Measurements from ENCODE around the gene MARCHF2.
A peak's percentile ranks its signal among the peaks of the same experiment; 100 is the strongest.
"Not testable (repeated sequence)": the region's sequence is repeated elsewhere in the genome, so short reads cannot be mapped to it uniquely, and the experiment has no call there.

The MARCHF2 gene

DNA sequence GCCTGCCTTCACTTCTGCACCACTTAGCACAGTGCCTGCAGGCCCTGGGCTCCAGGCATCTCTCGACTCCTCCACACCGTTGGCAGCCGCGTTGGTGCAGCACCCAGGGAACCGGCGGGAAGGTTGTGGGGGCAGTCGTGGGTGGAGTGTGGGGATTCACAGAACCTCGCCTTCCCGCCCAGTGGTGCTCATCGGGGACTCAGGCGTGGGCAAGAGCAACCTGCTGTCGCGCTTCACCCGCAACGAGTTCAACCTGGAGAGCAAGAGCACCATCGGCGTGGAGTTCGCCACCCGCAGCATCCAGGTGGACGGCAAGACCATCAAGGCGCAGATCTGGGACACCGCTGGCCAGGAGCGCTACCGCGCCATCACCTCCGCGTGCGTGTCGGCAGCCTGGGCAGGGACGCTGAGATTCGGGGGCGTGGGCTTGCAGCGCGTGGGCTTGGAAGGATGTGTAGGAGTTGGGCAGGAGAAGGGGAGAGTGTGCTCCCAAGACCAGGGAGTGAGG, 13.4 kb upstream of the MARCHF2 start:
- Histone ChIP-seq H3K36me3 (ENCODE audit: insufficient read depth, low read depth, low read length) (peaks cover 18% of the 10 kb centered on the region), H3K4me1 (ENCODE audit: insufficient read depth, low read length) (no peaks in the 10 kb centered on the region; the same call in 1 of the 2 replicates), H3K4me3 (ENCODE audit: low read length) (no peak overlapping the region), H3K9me3 (ENCODE audit: insufficient read depth, low read depth, low read length) (no peaks in the 10 kb centered on the region), H3K9ac (ENCODE audit: low read depth, low read length) (no peak overlapping the region), H3K27ac (ENCODE audit: low read length) (no peak overlapping the region), H3K27me3 (ENCODE audit: insufficient read depth, low read length) (no peaks in the 10 kb centered on the region)

DNA sequence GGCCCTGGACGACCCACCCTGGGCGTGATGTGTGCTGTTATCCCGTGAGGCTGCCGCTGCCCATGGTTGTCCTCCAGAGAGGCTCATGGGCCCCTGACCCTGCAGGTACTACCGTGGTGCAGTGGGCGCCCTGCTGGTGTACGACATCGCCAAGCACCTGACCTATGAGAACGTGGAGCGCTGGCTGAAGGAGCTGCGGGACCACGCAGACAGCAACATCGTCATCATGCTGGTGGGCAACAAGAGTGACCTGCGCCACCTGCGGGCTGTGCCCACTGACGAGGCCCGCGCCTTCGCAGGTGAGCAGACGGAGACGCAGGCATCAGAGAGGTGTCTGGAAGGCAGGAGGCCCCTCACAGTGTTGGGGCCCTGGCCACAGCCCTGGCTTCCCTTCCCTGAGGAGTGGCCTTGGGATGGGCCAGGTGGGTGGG, 11.1 kb upstream of the MARCHF2 start:
- Histone ChIP-seq H3K9ac (ENCODE audit: low read depth, low read length) (no peak overlapping the region), H3K9me3 (ENCODE audit: insufficient read depth, low read depth, low read length) (no peaks in the 10 kb centered on the region), H3K4me1 (ENCODE audit: insufficient read depth, low read length) (no peaks in the 10 kb centered on the region; the same call in 1 of the 2 replicates), H3K4me3 (ENCODE audit: low read length) (no peak overlapping the region), H3K27ac (ENCODE audit: low read length) (no peak overlapping the region), H3K27me3 (ENCODE audit: insufficient read depth, low read length) (no peaks in the 10 kb centered on the region), H3K36me3 (ENCODE audit: insufficient read depth, low read depth, low read length) (peaks cover 23% of the 10 kb centered on the region)

DNA sequence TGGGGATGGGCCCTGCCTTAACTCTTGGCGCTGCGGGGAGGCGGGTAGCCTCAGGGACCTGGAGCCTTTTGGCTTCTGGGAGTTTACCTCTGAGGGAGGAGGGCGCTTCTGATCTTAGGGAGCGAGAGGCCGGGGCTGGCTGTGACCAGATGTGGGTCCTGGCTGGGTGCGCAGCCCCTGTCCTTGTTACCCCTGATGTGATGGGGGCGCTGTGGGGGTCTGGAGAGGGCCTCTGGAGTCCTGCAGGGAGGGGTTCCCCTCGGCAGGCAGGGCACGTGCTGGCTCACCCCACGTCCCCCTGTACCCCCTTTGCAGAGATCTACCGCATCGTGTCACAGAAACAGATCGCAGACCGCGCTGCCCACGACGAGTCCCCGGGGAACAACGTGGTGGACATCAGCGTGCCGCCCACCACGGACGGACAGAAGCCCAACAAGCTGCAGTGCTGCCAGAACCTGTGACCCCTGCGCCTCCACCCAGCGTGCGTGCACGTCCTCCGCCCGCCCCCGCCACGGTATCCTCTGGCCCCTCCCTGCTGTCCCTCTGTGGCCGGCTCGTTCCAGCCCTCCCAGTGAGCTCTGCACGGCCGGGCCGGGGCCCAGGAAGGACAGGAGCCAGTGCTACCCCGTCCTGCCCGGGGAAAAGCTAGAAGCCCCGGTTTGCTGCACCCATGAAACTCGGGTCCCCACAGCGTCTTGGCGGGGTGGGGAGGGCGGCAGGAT, 9.8 kb upstream of the MARCHF2 start:
- H3K9ac ChIP-seq (ENCODE audit: low read depth, low read length): no peak overlapping the region
- no peaks in the 10 kb centered on the region for H3K27me3 ChIP-seq (ENCODE audit: insufficient read depth, low read length)
- H3K4me1 ChIP-seq (ENCODE audit: insufficient read depth, low read length): no peaks in the 10 kb centered on the region; the same call in 1 of the 2 replicates
- peaks cover 23% of the 10 kb centered on the region for H3K36me3 ChIP-seq (ENCODE audit: insufficient read depth, low read depth, low read length)
- H3K9me3 ChIP-seq (ENCODE audit: insufficient read depth, low read depth, low read length): no peaks in the 10 kb centered on the region
- H3K4me3 ChIP-seq (ENCODE audit: low read length): no peak overlapping the region
- no peak overlapping the region for H3K27ac ChIP-seq (ENCODE audit: low read length)

- no peaks in the 10 kb centered on the region for H3K9me3 ChIP-seq (ENCODE audit: insufficient read depth, low read depth, low read length)
- no peaks in the 10 kb centered on the region for H3K27me3 ChIP-seq (ENCODE audit: insufficient read depth, low read length)
- no peak overlapping the region for H3K27ac ChIP-seq (ENCODE audit: low read length)
- H3K9ac ChIP-seq (ENCODE audit: low read depth, low read length): no peak overlapping the region
- peaks cover 23% of the 10 kb centered on the region for H3K36me3 ChIP-seq (ENCODE audit: insufficient read depth, low read depth, low read length)
- H3K4me1 ChIP-seq (ENCODE audit: insufficient read depth, low read length): no peaks in the 10 kb centered on the region
- H3K4me3 ChIP-seq (ENCODE audit: low read length): no peak overlapping the region
Observed at GRCh38 chr19:8403820-8404109, 9.3 kb upstream of the MARCHF2 start.

DNA sequence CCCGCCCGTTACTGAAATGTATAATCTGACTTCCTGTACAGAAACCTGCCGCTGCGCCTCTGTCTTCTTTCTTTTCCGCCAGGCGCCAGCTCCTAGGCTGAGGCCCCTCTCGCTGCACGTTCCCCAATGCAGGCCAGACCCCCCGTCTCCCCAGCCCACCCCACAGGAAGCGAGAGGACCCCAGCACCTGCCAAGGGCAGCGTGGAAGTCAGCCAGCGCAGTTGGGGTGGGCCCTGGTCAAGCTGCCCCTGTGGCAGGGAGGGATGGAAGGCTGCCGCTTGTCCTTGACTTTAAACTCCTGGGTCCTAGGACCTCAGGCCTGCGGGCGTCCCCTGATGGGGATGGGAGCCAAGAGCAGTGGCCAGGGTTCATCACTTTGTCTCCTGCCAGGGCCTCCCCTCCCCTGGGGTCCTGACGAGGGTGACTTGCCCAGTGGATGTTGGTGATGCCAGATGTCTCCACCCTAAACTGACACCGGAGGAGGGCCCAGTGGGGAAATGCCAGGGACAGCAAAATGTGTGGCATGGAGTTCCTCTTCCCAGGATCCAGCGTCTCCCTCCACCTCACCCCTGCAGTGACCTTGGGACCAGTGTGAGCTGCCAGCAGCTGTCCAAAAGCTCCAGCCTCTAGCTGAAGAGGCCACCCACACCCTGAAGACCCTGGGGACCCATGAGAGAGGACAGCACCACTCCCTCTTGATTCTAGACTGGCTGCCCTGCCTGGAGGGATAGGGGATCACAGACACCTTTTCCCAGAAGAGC, 8.5 kb upstream of the MARCHF2 start:
- Histone ChIP-seq H3K36me3 (ENCODE audit: insufficient read depth, low read depth, low read length) (peaks cover 23% of the 10 kb centered on the region), H3K4me1 (ENCODE audit: insufficient read depth, low read length) (no peaks in the 10 kb centered on the region), H3K27me3 (ENCODE audit: insufficient read depth, low read length) (no peaks in the 10 kb centered on the region), H3K4me3 (ENCODE audit: low read length) (no peak overlapping the region), H3K9me3 (ENCODE audit: insufficient read depth, low read depth, low read length) (no peaks in the 10 kb centered on the region), H3K27ac (ENCODE audit: low read length) (no peak overlapping the region), H3K9ac (ENCODE audit: low read depth, low read length) (no peak overlapping the region)

DNA sequence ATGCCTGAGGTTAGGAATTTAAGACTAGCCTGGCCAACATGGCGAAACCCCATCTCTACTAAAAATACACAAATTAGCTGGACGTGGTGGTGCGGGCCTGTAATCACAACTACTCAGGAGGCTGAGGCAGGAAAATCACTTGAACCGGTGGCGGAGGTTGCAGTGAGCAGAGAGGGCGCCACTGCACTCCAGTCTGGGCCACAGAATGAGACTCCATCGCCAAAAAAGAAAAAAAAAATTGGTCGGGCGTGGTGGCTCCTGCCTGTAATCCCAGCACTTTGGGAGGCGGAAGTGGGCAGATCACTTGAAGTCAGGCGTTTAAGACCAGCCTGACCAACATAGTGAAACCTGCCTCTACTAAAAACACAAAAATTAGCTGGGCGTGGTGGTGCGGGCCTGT, 2.4 kb upstream of the MARCHF2 start:
- H3K27ac ChIP-seq (ENCODE audit: low read length); H3K4me3 ChIP-seq (ENCODE audit: low read length); H3K9ac ChIP-seq (ENCODE audit: low read depth, low read length); H3K36me3 ChIP-seq (ENCODE audit: insufficient read depth, low read depth, low read length); H3K4me1 ChIP-seq (ENCODE audit: insufficient read depth, low read length); H3K27me3 ChIP-seq (ENCODE audit: insufficient read depth, low read length); H3K9me3 ChIP-seq (ENCODE audit: insufficient read depth, low read depth, low read length): not testable (repeated sequence)

GRCh38 chr19:8413629-8413995, 507 bp downstream of the MARCHF2 start:
- Histone ChIP-seq H3K4me1 (ENCODE audit: insufficient read depth, low read length) (peaks cover 4% of the 10 kb centered on the region; the same call in 1 of the 2 replicates), H3K9me3 (ENCODE audit: insufficient read depth, low read depth, low read length) (no peaks in the 10 kb centered on the region), H3K27ac (ENCODE audit: low read length) (no peak overlapping the region), H3K36me3 (ENCODE audit: insufficient read depth, low read depth, low read length) (no peaks in the 10 kb centered on the region), H3K9ac (ENCODE audit: low read depth, low read length) (peak overlapping the region; percentile 69; the same call in 1 of the 2 replicates), H3K4me3 (ENCODE audit: low read length) (peak overlapping the region; percentile 81), H3K27me3 (ENCODE audit: insufficient read depth, low read length) (peaks cover 6% of the 10 kb centered on the region; the same call in 1 of the 2 replicates)

- Histone ChIP-seq H3K4me1 (ENCODE audit: insufficient read depth, low read length) (peaks cover 4% of the 10 kb centered on the region; the same call in 1 of the 2 replicates), H3K36me3 (ENCODE audit: insufficient read depth, low read depth, low read length) (no peaks in the 10 kb centered on the region), H3K4me3 (ENCODE audit: low read length) (no peak overlapping the region), H3K9me3 (ENCODE audit: insufficient read depth, low read depth, low read length) (no peaks in the 10 kb centered on the region), H3K9ac (ENCODE audit: low read depth, low read length) (no peak overlapping the region), H3K27ac (ENCODE audit: low read length) (no peak overlapping the region), H3K27me3 (ENCODE audit: insufficient read depth, low read length) (peaks cover 6% of the 10 kb centered on the region; the same call in 1 of the 2 replicates)
Observed at GRCh38 chr19:8416796-8417195, 3.7 kb downstream of the MARCHF2 start.

DNA sequence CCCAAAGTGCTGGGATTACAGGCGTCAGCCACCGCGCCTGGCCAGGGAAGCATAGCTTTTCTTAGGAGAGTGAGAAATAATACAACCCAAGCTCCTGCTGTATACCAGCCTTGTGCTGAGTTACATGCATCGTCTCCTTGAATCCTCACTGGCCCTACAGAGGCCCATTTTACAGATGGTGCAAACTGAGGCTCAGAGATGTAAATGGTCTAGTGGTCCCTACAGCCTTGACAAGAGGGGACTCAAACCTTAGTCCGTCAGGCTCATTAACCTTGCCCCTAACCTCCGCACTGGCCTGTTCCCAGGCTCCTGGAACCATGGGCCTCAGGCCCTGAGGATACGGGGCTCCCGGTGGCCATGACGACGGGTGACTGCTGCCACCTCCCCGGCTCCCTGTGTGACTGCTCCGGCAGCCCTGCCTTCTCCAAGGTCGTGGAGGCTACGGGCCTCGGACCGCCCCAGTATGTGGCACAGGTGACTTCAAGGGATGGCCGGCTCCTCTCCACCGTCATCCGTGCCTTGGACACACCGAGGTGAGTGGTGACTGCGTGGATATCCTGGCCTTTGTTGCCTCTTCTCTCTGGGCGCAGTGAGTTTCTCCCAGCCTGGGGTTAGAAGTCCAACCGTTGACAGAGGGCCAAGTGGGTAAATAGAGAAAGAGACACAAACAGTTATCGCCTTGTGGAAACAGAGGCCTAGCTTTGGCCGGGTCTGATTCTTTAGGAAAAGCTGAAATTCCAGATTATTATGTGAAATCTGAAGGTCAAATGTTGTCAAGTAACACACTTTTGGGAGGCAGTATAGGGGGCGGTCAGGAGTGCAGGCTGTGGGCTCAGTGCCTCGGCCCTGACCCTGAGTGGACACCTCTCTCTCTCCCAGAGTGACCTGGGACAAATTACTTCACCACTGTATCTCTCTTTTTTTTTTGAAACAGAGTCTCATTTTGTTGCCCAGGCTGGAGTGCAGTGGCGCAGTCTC, 8.7 kb downstream of the MARCHF2 start:
- Histone ChIP-seq H3K4me3 (ENCODE audit: low read length) (no peak overlapping the region), H3K4me1 (ENCODE audit: insufficient read depth, low read length) (no peaks in the 10 kb centered on the region), H3K9me3 (ENCODE audit: insufficient read depth, low read depth, low read length) (no peaks in the 10 kb centered on the region), H3K27me3 (ENCODE audit: insufficient read depth, low read length) (no peaks in the 10 kb centered on the region), H3K36me3 (ENCODE audit: insufficient read depth, low read depth, low read length) (no peaks in the 10 kb centered on the region), H3K27ac (ENCODE audit: low read length) (no peak overlapping the region), H3K9ac (ENCODE audit: low read depth, low read length) (no peak overlapping the region)

DNA sequence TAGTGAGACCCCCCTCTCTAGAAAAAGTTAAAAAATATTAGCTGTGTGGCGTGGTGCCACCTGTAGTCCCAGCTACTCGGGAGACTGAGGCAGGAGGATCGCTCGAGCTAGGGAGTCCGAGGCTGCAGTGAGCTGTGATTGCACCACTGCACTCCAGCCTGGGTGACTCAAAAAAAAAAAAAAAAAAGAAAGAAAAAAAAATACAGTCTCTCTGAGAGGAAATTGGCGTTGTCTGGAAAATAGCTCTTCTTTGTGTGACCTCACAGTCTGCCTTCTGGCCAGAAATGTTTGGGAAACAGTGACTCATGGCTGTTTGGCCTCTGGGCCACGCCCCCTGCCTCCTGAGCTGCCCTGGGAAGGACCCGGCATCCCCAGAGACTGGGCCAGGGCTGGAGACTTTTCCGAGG, 10.7 kb downstream of the MARCHF2 start:
- Histone ChIP-seq H3K27ac (ENCODE audit: low read length) (no peak overlapping the region), H3K27me3 (ENCODE audit: insufficient read depth, low read length) (no peaks in the 10 kb centered on the region), H3K9ac (ENCODE audit: low read depth, low read length) (no peak overlapping the region), H3K36me3 (ENCODE audit: insufficient read depth, low read depth, low read length) (no peaks in the 10 kb centered on the region), H3K9me3 (ENCODE audit: insufficient read depth, low read depth, low read length) (no peaks in the 10 kb centered on the region), H3K4me3 (ENCODE audit: low read length) (no peak overlapping the region), H3K4me1 (ENCODE audit: insufficient read depth, low read length) (no peaks in the 10 kb centered on the region)

DNA sequence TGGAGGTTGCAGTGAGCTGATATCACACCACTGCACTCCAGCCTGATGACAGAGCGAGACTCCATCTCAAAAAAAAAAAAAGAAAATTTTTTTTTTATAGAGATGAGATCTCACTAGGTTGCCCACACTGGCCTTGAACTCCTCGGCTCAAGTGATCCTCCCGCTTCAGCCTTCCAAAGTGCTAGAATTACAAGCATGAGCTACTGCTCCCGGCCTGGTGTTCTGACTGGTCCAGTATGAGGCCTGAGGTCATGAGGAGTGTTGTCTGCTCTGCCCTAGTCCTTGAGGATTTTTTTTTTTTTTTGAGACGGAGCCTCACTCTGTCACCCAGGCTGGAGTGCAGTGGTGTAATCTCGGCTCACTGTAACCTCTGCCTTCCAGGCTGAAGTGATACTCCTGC, 12.2 kb downstream of the MARCHF2 start:
- not testable (repeated sequence) for H3K27me3 ChIP-seq (ENCODE audit: insufficient read depth, low read length); H3K36me3 ChIP-seq (ENCODE audit: insufficient read depth, low read depth, low read length); H3K4me3 ChIP-seq (ENCODE audit: low read length); H3K9me3 ChIP-seq (ENCODE audit: insufficient read depth, low read depth, low read length); H3K4me1 ChIP-seq (ENCODE audit: insufficient read depth, low read length); H3K27ac ChIP-seq (ENCODE audit: low read length); H3K9ac ChIP-seq (ENCODE audit: low read depth, low read length)

All from iPS-20b (cell line).